ENCODE data around the gene BDKRB1.
A peak's percentile ranks its signal among the peaks of the same experiment; 100 is the strongest.

BDKRB1 gene

DNA sequence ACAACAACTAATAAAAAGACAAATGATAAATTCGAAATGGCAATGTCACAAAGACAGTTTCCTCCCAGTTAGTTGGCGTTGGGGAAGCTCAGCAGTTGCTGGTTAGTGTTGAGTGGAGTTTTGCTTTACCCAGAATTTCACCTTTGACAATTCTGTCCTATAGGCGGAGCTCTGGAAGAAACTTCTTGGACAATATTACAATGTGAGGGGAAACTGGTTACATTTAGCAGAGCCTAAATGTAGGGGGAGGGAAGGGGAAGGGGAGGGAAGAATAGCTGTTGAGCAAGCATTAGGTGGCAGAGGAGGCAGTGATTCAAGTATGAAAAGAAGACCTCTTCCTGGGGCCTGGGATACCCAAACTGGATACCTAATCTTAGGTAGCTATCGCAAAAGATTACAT is 51.4 kb downstream of the BDKRB1 start:
- TF ChIP-seq TOX (CRISPR knock-in tag; IDR thresholded peaks at IDR 0.05; ENCODE audit: borderline replicate concordance) (no peak), ZNF70 (CRISPR knock-in tag; IDR thresholded peaks at IDR 0.05) (peak; percentile 44; the same call in 1 of the 2 replicates)
- no peak for ATAC-seq

DNA sequence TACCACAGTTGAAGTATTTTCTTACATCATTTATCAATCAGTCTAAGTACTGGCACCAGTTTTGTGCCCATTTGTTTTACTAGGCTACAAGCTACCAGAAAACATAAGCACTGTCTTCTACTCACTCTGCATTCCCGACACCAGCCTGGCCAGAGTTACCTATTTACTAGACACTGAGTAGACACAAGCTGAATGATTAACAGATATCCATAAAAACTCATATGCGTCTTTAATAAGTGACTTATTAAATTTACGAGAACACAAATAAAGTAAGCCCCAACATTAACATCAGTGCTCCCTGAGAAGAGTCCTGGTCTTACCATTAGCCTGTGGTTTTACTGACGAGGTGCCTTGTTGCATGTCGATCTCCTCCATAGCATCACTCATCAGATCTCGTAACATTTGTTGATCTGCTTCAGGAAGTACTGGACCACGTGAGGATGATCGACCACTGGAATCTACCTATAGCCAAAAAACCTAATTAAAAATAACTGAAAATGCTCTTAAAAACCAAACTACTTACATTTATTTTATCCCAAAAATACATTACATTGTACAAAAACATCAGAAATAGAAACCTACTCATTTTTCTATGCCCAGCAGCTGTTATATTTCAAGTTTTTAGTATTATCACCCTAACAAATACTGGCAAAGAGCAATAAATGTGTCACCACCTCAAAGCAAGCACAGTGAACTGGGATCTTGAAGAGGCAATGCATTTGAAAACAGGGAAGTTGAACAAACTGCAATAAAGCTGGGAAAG is 53.3 kb downstream of the BDKRB1 start:
- no peak for TF ChIP-seq ZFP3 (CRISPR knock-in tag; IDR thresholded peaks at IDR 0.05)
- TF ChIP-seq TCF4 (CRISPR knock-in tag; IDR thresholded peaks at IDR 0.05; ENCODE audit: borderline replicate concordance): no peak
- TF ChIP-seq TOX (CRISPR knock-in tag; IDR thresholded peaks at IDR 0.05; ENCODE audit: borderline replicate concordance): no peak
- no peak for TF ChIP-seq ZNF8 (CRISPR knock-in tag; IDR thresholded peaks at IDR 0.05)
- no peak for TF ChIP-seq SNAI2 (CRISPR knock-in tag; IDR thresholded peaks at IDR 0.05)
- no peak for TF ChIP-seq ZFP30 (CRISPR knock-in tag; IDR thresholded peaks at IDR 0.05)
- TF ChIP-seq, protein P1, sequence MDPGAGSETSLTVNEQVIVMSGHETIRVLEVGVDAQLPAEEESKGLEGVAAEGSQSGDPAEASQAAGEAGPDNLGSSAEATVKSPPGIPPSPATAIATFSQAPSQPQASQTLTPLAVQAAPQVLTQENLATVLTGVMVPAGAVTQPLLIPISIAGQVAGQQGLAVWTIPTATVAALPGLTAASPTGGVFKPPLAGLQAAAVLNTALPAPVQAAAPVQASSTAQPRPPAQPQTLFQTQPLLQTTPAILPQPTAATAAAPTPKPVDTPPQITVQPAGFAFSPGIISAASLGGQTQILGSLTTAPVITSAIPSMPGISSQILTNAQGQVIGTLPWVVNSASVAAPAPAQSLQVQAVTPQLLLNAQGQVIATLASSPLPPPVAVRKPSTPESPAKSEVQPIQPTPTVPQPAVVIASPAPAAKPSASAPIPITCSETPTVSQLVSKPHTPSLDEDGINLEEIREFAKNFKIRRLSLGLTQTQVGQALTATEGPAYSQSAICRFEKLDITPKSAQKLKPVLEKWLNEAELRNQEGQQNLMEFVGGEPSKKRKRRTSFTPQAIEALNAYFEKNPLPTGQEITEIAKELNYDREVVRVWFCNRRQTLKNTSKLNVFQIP (CRISPR knock-in tag; IDR thresholded peaks at IDR 0.05; ENCODE audit: borderline replicate concordance, low read depth): no peak
- TF ChIP-seq, protein P2, sequence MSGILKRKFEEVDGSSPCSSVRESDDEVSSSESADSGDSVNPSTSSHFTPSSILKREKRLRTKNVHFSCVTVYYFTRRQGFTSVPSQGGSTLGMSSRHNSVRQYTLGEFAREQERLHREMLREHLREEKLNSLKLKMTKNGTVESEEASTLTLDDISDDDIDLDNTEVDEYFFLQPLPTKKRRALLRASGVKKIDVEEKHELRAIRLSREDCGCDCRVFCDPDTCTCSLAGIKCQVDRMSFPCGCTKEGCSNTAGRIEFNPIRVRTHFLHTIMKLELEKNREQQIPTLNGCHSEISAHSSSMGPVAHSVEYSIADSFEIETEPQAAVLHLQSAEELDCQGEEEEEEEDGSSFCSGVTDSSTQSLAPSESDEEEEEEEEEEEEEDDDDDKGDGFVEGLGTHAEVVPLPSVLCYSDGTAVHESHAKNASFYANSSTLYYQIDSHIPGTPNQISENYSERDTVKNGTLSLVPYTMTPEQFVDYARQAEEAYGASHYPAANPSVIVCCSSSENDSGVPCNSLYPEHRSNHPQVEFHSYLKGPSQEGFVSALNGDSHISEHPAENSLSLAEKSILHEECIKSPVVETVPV (CRISPR knock-in tag; IDR thresholded peaks at IDR 0.05): no peak
- TF ChIP-seq ISL1 (CRISPR knock-in tag; IDR thresholded peaks at IDR 0.05): no peak
- TF ChIP-seq ZNF70 (CRISPR knock-in tag; IDR thresholded peaks at IDR 0.05): no peak
- TF ChIP-seq, protein P3, sequence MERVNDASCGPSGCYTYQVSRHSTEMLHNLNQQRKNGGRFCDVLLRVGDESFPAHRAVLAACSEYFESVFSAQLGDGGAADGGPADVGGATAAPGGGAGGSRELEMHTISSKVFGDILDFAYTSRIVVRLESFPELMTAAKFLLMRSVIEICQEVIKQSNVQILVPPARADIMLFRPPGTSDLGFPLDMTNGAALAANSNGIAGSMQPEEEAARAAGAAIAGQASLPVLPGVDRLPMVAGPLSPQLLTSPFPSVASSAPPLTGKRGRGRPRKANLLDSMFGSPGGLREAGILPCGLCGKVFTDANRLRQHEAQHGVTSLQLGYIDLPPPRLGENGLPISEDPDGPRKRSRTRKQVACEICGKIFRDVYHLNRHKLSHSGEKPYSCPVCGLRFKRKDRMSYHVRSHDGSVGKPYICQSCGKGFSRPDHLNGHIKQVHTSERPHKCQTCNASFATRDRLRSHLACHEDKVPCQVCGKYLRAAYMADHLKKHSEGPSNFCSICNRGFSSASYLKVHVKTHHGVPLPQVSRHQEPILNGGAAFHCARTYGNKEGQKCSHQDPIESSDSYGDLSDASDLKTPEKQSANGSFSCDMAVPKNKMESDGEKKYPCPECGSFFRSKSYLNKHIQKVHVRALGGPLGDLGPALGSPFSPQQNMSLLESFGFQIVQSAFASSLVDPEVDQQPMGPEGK (CRISPR knock-in tag; IDR thresholded peaks at IDR 0.05; ENCODE audit: borderline replicate concordance): no peak
- no peak for TF ChIP-seq GLIS3 (CRISPR knock-in tag; IDR thresholded peaks at IDR 0.05)
- TF ChIP-seq CSDC2 (CRISPR knock-in tag; IDR thresholded peaks at IDR 0.05): no peak
- TF ChIP-seq ZC3H10 (CRISPR knock-in tag; IDR thresholded peaks at IDR 0.05): no peak
- no peak for TF ChIP-seq OSR1 (CRISPR knock-in tag; IDR thresholded peaks at IDR 0.05)
- TF ChIP-seq BACH2 (CRISPR knock-in tag; IDR thresholded peaks at IDR 0.05; ENCODE audit: borderline replicate concordance): no peak
- TF ChIP-seq RARB (CRISPR knock-in tag; IDR thresholded peaks at IDR 0.05): no peak
- TF ChIP-seq, protein P4, sequence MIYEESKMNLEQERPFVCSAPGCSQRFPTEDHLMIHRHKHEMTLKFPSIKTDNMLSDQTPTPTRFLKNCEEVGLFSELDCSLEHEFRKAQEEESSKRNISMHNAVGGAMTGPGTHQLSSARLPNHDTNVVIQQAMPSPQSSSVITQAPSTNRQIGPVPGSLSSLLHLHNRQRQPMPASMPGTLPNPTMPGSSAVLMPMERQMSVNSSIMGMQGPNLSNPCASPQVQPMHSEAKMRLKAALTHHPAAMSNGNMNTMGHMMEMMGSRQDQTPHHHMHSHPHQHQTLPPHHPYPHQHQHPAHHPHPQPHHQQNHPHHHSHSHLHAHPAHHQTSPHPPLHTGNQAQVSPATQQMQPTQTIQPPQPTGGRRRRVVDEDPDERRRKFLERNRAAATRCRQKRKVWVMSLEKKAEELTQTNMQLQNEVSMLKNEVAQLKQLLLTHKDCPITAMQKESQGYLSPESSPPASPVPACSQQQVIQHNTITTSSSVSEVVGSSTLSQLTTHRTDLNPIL (CRISPR knock-in tag; IDR thresholded peaks at IDR 0.05; ENCODE audit: low read depth): no peak
- ATAC-seq: no peak

DNA sequence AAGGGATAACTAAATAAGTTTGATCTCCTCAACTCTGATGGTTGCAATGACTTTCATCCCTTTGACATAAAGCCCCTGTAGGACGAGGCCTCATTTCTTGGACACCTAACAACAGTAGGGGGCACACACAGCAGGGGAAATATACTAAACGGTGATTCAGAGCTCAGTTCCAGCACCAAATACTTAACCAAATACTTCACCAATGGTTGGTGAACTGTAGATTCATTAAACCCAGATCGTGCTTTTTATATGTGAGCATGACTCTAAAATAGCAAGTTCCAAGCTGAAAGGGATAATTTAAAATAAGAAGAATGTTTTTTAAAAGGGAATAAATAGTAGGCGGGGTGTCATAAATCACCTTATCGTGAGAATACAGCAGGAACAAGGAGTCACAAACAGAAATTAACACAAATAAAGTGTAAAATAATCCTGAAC is 53.9 kb downstream of the BDKRB1 start:
- no peak for TF ChIP-seq BACH2 (CRISPR knock-in tag; IDR thresholded peaks at IDR 0.05; ENCODE audit: borderline replicate concordance)
- TF ChIP-seq, protein P3 (CRISPR knock-in tag; IDR thresholded peaks at IDR 0.05; ENCODE audit: borderline replicate concordance): no peak
- no peak for TF ChIP-seq OSR1 (CRISPR knock-in tag; IDR thresholded peaks at IDR 0.05)
- TF ChIP-seq, protein P4 (CRISPR knock-in tag; IDR thresholded peaks at IDR 0.05; ENCODE audit: low read depth): no peak
- no peak for ATAC-seq
